ENCODE measurements around the gene ANAPC2. TPM values are rescaled to one million over a fixed set of nuclear protein-coding genes. Genes with fewer than 3 reads are reported as not detected.

The ANAPC2 gene
- total RNA-seq, 1 donor from 2014 or later, result 24.1 TPM

DNA sequence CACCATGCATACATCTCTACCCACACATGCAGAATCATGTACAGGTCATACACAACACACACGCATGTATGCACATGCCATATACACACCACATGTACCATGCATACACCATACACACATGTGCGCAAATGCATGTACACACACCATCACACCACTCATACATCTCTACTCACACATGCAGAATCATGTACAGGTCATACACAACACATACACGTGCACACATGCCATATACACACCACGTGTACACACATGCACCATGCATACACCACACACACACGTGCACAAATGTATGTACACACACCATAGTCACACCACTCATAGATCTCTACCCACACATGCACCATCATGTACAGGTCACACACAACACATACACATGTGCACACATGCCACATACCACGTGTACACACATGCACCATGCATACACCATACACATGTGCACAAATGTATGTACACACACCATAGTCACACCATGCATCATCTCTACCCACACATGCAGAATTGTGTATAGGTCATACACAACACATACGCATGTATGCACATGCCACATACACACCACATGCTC, 35.4 kb downstream of the ANAPC2 start:
- intact Hi-C loops (cut with DNase I), result no loop called here
- no peak for DNase-seq (ENCODE audit: low spot score in 2 of 2)
- no peaks in the 10 kb centered on the region for H3K36me3 ChIP-seq
- H3K9me3 ChIP-seq, result no peaks in the 10 kb centered on the region
- peaks cover 6% of the 10 kb centered on the region for H3K27me3 ChIP-seq
- H3K4me3 ChIP-seq, result no peak overlapping the region
- peaks cover 0 to 4% of the 10 kb centered on the region in 2 donors for H3K4me1 ChIP-seq
- TF ChIP-seq, protein P1, sequence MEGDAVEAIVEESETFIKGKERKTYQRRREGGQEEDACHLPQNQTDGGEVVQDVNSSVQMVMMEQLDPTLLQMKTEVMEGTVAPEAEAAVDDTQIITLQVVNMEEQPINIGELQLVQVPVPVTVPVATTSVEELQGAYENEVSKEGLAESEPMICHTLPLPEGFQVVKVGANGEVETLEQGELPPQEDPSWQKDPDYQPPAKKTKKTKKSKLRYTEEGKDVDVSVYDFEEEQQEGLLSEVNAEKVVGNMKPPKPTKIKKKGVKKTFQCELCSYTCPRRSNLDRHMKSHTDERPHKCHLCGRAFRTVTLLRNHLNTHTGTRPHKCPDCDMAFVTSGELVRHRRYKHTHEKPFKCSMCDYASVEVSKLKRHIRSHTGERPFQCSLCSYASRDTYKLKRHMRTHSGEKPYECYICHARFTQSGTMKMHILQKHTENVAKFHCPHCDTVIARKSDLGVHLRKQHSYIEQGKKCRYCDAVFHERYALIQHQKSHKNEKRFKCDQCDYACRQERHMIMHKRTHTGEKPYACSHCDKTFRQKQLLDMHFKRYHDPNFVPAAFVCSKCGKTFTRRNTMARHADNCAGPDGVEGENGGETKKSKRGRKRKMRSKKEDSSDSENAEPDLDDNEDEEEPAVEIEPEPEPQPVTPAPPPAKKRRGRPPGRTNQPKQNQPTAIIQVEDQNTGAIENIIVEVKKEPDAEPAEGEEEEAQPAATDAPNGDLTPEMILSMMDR (IDR thresholded peaks at IDR 0.05), result no peak
- no peak overlapping the region for H3K27ac ChIP-seq

DNA sequence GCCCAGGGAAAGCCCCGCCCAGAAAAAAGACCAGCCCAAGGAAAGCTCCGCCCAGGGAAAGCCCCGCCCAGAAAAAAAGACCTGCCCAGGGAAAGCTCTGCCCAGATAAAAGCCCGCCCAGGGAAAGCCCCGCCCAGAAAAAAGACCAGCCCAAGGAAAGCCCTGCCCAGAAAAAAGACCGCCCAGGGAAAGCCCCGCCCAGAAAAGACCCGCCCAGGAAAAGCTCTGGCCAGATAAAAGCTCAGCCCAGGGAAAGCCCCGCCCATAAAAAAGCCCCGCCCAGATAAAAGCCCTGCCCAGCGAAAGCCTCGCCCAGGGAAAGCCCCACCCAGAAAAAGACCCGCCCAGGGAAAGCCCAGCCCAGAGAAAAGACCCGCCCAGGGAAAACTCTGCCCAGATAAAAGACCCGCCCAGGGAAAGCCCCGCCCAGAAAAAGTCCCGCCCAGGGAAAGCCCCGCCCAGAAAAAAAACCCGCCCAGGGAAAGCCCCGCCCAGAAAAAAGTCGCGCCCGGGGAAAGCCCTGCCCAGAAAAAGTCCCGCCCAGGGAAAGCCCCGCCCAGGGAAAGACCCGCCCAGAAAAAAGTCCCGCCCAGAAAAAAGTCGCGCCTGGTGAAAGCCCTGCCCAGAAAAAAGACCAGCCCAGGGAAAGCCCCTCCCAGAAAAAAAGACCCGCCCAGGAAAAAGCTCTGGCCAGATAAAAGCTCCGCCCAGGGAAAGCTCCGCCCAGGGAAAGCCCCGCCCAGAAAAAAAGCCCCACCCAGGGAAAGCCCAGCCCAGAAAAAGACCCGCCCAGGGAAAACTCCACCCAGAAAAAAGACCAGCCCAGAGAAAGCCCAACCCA, 37.5 kb downstream of the ANAPC2 start:
- no peak overlapping the region for H3K4me3 ChIP-seq
- TF ChIP-seq, protein P1 (IDR thresholded peaks at IDR 0.05), result no peak
- H3K36me3 ChIP-seq, result no peaks in the 10 kb centered on the region
- intact Hi-C loops (cut with DNase I), result no loop called here
- H3K27ac ChIP-seq, result no peak overlapping the region
- H3K27me3 ChIP-seq, result no peaks in the 10 kb centered on the region
- no peak for DNase-seq (ENCODE audit: low spot score in 2 of 2)
- no peaks in the 10 kb centered on the region for H3K4me1 ChIP-seq
- H3K9me3 ChIP-seq, result no peaks in the 10 kb centered on the region

DNA sequence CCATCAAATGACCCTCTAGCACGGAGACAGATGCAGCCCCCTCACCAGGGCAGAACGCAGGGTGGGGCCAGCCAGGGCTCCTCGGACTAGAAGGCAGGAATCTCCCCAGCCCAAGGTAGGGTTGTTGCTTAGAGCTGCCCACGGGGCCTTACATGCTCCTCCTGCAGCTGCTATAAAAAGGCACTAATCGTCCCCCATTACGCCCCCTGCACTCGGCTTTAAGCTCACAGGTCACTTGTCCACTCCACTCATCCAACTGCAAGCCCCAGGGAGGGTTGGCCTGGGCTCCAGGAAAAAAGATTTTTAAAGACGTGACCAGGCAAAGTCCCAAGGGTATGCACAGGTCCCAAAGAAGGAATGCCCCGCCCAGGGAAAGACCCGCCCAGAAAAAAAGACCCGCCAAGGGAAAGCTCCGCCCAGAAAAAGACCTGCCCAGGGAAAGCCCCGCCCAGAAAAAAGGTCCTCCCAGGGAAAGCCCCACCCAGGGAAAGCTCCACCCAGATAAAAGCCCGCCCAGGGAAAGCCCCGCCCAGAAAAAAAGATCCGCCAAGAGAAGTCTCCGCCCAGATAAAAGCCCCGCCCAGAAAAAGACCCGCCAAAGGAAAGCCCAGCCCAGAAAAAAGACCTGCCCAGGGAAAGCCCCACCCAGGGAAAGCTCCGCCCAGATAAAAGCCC, 38.3 kb downstream of the ANAPC2 start:
- TF ChIP-seq, protein P1 (IDR thresholded peaks at IDR 0.05), result no peak
- no peaks in the 10 kb centered on the region for H3K4me1 ChIP-seq
- no peak overlapping the region for H3K27ac ChIP-seq
- H3K36me3 ChIP-seq, result no peaks in the 10 kb centered on the region
- no peaks in the 10 kb centered on the region for H3K27me3 ChIP-seq
- H3K9me3 ChIP-seq, result no peaks in the 10 kb centered on the region
- H3K4me3 ChIP-seq, result no peak overlapping the region
- DNase-seq (ENCODE audit: low spot score in 2 of 2), result no peak
- intact Hi-C loops (cut with DNase I), result no loop called here

DNA sequence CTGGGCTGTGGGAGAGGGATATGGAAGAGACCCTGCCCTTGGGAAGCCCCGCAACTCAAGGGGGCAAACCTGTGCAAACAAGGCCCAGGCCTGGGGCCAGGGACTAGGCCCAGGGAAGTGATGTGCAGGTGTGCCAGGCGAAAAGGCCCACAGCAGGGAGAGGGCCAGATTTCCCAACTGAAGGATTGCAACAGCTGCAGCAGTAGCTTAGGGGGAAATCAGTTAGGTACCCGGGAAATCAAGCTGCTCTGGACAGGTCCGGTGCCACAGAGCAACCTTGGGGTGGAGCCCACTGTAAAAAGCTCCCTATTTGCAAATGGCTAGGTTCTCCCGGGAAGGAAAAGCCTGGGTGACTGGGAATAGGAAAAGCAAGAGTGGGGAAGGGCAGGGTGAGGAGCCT, 39.0 kb downstream of the ANAPC2 start:
- Histone ChIP-seq H3K4me3 (no peak overlapping the region), H3K36me3 (no peaks in the 10 kb centered on the region), H3K27ac (no peak overlapping the region), H3K27me3 (no peaks in the 10 kb centered on the region), H3K9me3 (no peaks in the 10 kb centered on the region), H3K4me1 (no peaks in the 10 kb centered on the region)
- no peak for DNase-seq (ENCODE audit: low spot score in 2 of 2)
- TF ChIP-seq, protein P1 (IDR thresholded peaks at IDR 0.05), result no peak
- intact Hi-C loops (cut with DNase I), result no loop called here

DNA sequence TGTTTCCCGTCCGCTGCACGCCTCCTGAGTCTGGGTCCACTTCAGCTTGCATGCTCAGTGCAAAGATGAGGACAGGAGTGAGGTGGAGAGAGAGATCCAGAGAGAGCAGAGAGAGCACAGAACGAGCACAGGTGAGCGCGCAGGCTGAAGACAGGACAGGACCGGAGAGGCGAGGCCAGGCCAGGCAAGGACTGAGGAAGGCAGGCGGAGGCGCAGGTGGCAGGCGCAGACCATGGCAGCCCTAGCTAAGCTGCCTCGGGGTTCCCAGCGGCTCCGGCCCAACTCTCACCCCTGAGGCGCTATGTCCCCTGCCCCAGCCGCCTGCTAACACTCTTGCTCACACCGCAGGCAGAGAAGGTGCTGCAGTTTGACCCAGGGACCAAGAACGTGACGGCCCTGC, 39.7 kb downstream of the ANAPC2 start:
- Histone ChIP-seq H3K4me1 (no peaks in the 10 kb centered on the region), H3K9me3 (no peaks in the 10 kb centered on the region), H3K27me3 (no peaks in the 10 kb centered on the region), H3K36me3 (no peaks in the 10 kb centered on the region), H3K4me3 (no peak overlapping the region), H3K27ac (no peak overlapping the region)
- TF ChIP-seq, protein P1 (IDR thresholded peaks at IDR 0.05), result no peak
- intact Hi-C loops (cut with DNase I), result no loop called here
- no peak for DNase-seq (ENCODE audit: low spot score in 2 of 2)

All from ascending aorta (tissue), 2 donors.